Measurements from ENCODE around the gene SLC49A4. TPM values are rescaled to one million over a fixed set of nuclear protein-coding genes. Genes with fewer than 3 reads are reported as not detected.

The SLC49A4 gene
- polyA plus RNA-seq, 5 donors, result 8.6 to 11.9 (median 10.4) TPM

DNA sequence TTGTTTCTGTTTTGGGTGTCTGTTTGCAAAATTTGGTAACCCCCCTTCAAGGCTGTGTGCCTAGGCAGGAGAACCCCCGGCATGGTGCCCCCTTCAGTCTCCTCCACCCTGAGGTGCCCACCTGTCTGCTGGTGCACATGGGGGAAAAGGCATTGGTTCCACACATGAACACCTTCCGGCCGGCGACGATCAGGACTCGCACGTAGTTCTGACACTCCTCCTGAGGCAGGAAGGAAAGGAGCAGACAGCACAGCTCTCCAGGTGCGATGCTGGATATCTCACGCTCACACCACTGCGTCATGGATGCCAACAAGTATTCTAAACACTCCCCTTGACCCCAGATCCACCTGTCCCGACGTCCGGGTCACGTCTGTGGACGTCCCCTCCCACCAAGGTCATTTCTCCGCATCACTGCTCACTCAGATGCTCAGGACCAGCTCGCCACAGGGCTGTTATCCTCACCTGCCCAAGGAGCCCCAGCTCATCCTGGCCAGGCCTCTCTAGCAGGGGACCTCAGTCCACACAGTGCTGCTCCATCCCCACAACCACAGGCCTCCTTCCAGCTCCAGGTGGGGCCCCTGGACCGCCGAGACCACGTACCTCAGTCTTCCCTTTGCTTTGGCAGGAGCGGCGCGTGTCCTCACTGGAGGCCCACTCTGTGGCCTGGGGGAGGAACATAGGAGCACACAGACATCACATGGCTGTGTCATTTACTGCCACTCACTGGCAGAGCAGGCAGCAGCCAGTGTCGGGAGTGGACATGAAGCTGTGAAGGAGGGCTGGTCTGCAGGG lies 133.7 kb downstream of the SLC49A4 start:
- DNase-seq, result no peak

DNA sequence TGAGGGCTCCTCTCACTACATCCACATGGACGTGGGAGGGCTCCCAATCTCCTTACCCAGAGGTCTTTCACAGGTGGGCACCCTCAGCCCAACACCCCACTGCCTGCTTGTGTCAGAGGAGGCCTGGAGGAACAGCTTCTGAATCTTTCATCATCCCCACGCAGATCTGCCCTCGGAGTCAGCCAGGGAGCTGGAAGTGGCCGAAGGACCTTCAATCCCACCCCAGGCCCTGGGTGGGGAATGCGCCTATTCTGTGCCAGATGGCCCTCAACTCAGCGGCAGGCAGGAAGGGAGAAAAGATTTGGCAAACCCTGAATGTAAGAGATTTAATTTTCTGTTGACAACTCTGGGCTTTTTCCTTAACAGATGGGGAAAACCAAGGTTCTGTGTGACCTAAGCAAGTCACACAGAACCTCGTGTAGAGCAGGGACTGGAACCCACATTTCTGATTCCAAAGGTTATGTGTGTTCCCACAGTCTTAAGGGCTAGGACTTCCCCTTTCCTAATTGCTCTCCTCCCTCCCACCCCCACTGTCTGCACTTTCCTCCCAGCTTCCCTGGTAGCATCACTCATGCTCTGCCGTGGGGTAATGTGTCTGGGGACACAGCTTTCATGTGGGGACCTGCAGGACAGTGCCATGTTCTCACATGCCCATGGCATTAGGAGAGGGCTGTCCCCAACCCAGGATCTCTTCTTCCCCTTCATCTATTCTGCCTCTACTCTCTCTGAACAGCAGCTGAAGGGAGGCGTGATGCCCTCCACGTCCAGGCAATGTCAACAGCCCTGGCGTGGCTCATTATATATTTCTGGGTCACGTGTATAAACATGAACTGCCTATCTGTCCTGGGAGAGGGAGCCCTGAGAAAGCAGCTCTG lies 134.6 kb downstream of the SLC49A4 start:
- DNase-seq, result no peak

DNA sequence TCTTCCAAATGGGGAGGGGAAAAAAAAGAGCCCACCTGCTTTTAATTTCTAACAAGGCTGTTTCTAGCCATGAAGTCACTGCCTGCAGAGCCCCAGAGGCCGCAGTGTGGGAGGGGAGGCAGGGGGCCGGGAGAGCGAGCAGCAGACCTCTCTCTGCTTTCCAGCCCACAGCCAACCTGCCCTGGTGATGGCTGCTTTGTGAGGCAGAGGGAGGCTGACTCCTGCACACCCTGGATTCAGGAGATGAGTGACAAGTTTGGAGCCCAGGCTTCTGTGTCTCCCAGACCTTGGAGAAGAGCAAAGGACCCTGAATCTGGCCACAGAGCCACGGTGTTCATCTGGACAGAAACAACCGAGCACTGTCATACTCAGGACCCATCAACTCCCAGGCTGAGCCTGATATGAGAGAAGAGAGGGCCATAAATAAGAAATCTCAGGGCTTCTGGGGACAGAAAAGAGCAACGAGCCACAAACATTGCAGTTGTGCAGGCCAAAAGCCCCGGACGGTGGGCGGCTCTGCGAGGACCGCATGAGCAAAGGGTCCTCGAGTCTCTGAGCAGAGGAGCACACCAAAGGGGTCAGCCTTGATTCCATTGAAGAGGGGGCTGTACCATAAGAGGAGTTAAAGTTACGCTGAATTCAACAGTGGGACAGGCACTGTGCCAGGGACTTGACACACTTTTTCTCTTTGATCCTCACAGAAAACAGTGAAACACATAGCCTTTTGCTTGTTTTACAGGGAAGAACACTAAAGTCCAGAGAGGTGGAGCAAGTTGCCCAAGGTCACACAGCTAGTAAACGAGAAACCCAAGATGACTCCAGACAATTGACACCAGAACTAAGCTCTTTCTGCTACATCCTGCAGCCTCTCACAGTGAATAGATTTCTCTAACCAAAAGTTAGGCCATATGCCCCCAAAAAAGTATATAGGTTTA lies 135.5 kb downstream of the SLC49A4 start:
- DNase-seq, result no peak

Other genes starting within 250 kb of the SLC49A4 start
- 10 to 100 TPM; 18.1 to 21.6 (median 21.1) TPM for gene PARP9, start 230.8 kb upstream of the SLC49A4 start, polyA plus RNA-seq (ENCODE audit: insufficient read depth in 1 of 5, insufficient read length in 5 of 5, low replicate concordance in 1 of 5)
- gene DTX3L, start 230.7 kb upstream of the SLC49A4 start, polyA plus RNA-seq (ENCODE audit: insufficient read depth in 1 of 5, insufficient read length in 5 of 5, low replicate concordance in 1 of 5), result 10 to 100 TPM; 15.9 to 23.4 (median 20.0) TPM
- gene PARP15, start 217.4 kb upstream of the SLC49A4 start, polyA plus RNA-seq (ENCODE audit: insufficient read depth in 1 of 5, insufficient read length in 5 of 5, low replicate concordance in 1 of 5), result 1 to 10 TPM in 3 of 5 donors, under 1 TPM in 2; 0.74 to 1.1 (median 1.0) TPM
- 10 to 100 TPM; 21.3 to 48.6 (median 41.7) TPM for gene PARP14, start 114.2 kb upstream of the SLC49A4 start, polyA plus RNA-seq (ENCODE audit: insufficient read depth in 1 of 5, insufficient read length in 5 of 5, low replicate concordance in 1 of 5)
- gene HSPBAP1, start 1.2 kb upstream of the SLC49A4 start, polyA plus RNA-seq (ENCODE audit: insufficient read depth in 1 of 5, insufficient read length in 5 of 5, low replicate concordance in 1 of 5), result 10 to 100 TPM; 12.9 to 16.6 (median 13.6) TPM
- 1 to 10 TPM; 5.8 to 9.4 (median 6.5) TPM for gene SEMA5B, start 232.7 kb downstream of the SLC49A4 start, polyA plus RNA-seq (ENCODE audit: insufficient read depth in 1 of 5, insufficient read length in 5 of 5, low replicate concordance in 1 of 5)

All from right lung (tissue), 5 donors.